Small intestine (tissue), 7 donors: ENCODE measurements around the gene MYO7A. TPM values are rescaled to one million over a fixed set of nuclear protein-coding genes. Genes with fewer than 3 reads are reported as not detected.

ENCODE experiments used
- DNase-seq, 2 donors: peaks; one replicate each; pipeline versions ENCODE4 v3.0.0 to v3.0.0-alpha.2; 2013
- FAIRE-seq: peaks from 2 replicates; lab custom pipeline; 2012; peaks lifted over from hg19 to GRCh38; lab: Jason Lieb, UNC
- H3K27ac ChIP-seq, 3 donors: one replicate each; pipeline ENCODE4 v1.5.1; 2013; ENCODE audit warnings: low read length in 2 of 3, mild to moderate bottlenecking in 2 of 3, control low read depth in 1 of 3, inconsistent platforms in 1 of 3, low read depth in 1 of 3, moderate library complexity in 1 of 3
- H3K27me3 ChIP-seq, 3 donors: one replicate each; pipeline ENCODE4 v1.6.1; 2013; ENCODE audit warnings: low read length in 3 of 3, inconsistent platforms in 1 of 3; ENCODE audit not compliant: control insufficient read depth in 3 of 3, insufficient read depth in 3 of 3
- H3K36me3 ChIP-seq, 3 donors: one replicate each; pipeline ENCODE4 v1.6.1; 2013; ENCODE audit warnings: low read length in 3 of 3, inconsistent platforms in 1 of 3, low read depth in 1 of 3, mild to moderate bottlenecking in 1 of 3, moderate library complexity in 1 of 3; ENCODE audit not compliant: control insufficient read depth in 3 of 3, insufficient read depth in 2 of 3
- H3K4me1 ChIP-seq, 3 donors: one replicate each; pipeline ENCODE4 v1.6.1; 2013; ENCODE audit warnings: low read length in 2 of 3, inconsistent platforms in 1 of 3, low read depth in 1 of 3, mild to moderate bottlenecking in 1 of 3, moderate library complexity in 1 of 3; ENCODE audit not compliant: control insufficient read depth in 3 of 3, insufficient read depth in 2 of 3
- H3K4me3 ChIP-seq, 3 donors: one replicate each; pipeline ENCODE4 v1.5.1; 2013; ENCODE audit warnings: low read length in 3 of 3, control low read depth in 1 of 3, inconsistent platforms in 1 of 3, low read depth in 1 of 3, mild to moderate bottlenecking in 1 of 3, moderate library complexity in 1 of 3
- H3K9me3 ChIP-seq, 2 donors: one replicate each; pipeline ENCODE4 v1.6.1; 2013; ENCODE audit warnings: low read depth in 1 of 2, low read length in 1 of 2; ENCODE audit not compliant: control insufficient read depth in 2 of 2, insufficient read depth in 1 of 2
- WGBS, 3 donors: extraction: QIAGEN DNeasy Blood & Tissue Kit; methylation state at CpG; one replicate each; pipeline ENCODE4 v1.1.7; 2013; 5-methylcytosine and 5-hydroxymethylcytosine counted together
- polyA plus RNA-seq, 4 donors: library from polyadenylated mRNA; stranded (reverse) in 3 of 4; unstranded in 1 of 4; fragments of 200-250 nt in 3 of 4; fragments of 120-200 nt in 1 of 4; gene quantifications; one replicate each; pipeline versions ENCODE4 v1.2.1 to v1.2.3, GENCODE V29; 2013
- donor health status: healthy with polysubstance abuse.
- donor health status: control.
- donor health status: control.
- donor health status: Bipolar disorder and iron deficiency.
- donor health status: healthy.

MYO7A gene
- polyA plus RNA-seq, 4 donors = 1.4 to 74.2 (median 2.2) TPM

DNA sequence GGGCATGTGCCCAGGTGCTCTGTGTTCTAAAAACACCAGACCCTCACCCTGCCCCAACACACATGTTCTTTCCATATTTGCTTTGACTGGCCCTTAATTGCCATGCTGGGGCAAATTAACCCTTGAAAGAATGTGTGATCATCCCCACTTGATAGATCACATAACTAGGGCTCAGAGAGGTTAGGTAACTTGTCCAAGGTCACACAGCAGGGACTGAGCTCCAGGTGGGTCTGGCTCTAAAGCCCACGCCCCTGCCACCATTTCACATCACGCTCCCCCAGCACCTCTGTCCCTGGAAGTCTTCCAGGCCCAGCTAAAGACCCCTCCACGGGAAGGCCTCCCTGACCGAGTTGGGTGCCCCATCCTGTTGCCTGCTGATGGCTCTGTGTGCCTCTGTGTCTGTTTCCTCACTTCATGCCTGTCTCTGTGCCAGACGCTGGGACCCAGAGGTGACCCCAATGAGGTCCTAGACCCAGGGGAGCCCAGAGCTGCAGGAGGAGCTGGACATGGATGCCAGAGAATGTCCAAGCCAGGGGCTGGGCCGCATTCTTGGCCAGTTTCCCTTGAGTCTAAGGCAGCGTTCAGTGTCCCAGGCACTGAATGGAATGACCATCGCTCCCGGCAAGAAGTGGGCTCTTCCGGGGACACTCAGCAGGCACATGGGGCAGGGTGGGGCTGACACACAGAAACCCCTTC, 79.7 kb downstream of the MYO7A start:
- Histone ChIP-seq H3K36me3 (peaks cover 0 to 95% (median 0%) of the 10 kb centered on the region in 3 donors), H3K27ac (no peak overlapping the region), H3K4me3 (no peak overlapping the region), H3K9me3 (no peaks in the 10 kb centered on the region), H3K4me1 (no peaks in the 10 kb centered on the region), H3K27me3 (no peaks in the 10 kb centered on the region)
- DNase-seq = no peak
- WGBS, 3 donors = 73 to 91% (median 86%) methylated on average over 10 of the region's 10 CpGs
- FAIRE-seq = no peak

DNA sequence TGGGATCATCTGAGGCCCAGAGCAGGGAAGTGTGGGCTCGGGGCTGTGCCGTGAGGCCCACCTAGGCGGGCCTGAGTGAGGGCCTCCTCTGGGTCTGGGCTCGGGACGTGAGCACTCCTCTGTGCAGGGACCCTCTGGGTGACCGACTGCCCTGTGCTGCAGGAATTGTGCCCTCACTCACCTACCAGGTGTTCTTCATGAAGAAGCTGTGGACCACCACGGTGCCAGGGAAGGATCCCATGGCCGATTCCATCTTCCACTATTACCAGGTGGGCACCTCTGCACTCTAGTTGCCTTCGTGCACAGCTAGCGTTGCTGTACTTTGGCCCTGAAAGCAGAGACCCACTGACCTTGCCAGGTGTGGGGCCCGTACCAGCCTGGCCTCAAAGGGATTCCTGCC, 80.5 kb downstream of the MYO7A start:
- DNase-seq (no peak), FAIRE-seq (no peak)
- Histone ChIP-seq H3K27me3 (no peaks in the 10 kb centered on the region), H3K4me1 (no peaks in the 10 kb centered on the region), H3K36me3 (peaks cover 0 to 95% (median 0%) of the 10 kb centered on the region in 3 donors), H3K4me3 (no peak overlapping the region), H3K27ac (no peak overlapping the region), H3K9me3 (no peaks in the 10 kb centered on the region)
- WGBS, 3 donors = 69 to 87% (median 82%) methylated on average over 11 of the region's 11 CpGs

DNA sequence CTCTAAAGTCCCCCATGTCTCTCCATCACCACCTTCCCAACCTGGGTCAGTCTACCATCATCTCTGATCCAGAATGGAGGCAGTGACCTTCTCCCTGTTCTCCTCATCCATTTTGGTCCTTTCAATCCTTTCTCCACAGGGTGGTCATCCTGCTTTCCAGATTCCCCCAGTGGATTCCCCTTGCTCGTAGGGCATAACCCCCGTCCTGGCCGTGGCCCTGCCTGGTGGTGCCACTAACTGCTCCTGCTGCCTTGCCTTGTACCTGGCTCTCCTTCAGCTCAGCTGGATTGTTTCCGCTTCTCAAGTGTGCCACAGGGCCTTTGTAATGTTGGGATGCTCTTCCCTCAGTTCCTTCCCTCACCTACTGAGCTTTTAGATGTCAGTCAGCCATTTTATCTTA, 81.6 kb downstream of the MYO7A start:
- no peaks in the 10 kb centered on the region for H3K4me1 ChIP-seq
- H3K9me3 ChIP-seq = no peaks in the 10 kb centered on the region
- H3K36me3 ChIP-seq = peaks cover 0 to 95% (median 0%) of the 10 kb centered on the region in 3 donors
- no peak for FAIRE-seq
- no peak for DNase-seq
- 79 to 94% (median 84%) methylated on average over 4 of the region's 4 CpGs for WGBS, 3 donors
- no peaks in the 10 kb centered on the region for H3K27me3 ChIP-seq
- H3K4me3 ChIP-seq = no peak overlapping the region
- H3K27ac ChIP-seq = no peak overlapping the region

DNA sequence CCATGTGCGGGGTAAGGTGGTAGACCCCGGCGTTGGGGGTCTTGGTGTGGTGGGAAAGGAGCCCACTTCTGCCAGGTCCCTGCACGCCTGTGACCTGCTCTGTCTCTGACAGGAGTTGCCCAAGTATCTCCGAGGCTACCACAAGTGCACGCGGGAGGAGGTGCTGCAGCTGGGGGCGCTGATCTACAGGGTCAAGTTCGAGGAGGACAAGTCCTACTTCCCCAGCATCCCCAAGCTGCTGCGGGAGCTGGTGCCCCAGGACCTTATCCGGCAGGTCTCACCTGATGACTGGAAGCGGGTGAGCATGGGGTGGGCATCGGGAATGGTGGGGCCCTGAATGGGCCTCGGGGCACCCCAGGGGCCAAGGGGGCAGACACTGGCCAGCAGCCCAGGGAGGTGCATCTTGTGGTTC, 83.0 kb downstream of the MYO7A start:
- no peak overlapping the region for H3K27ac ChIP-seq
- FAIRE-seq = no peak
- H3K36me3 ChIP-seq = peaks cover 0 to 95% (median 0%) of the 10 kb centered on the region in 3 donors
- DNase-seq = no peak
- no peaks in the 10 kb centered on the region for H3K9me3 ChIP-seq
- no peaks in the 10 kb centered on the region for H3K27me3 ChIP-seq
- 92 to 94% (median 93%) methylated on average over 13 to 14 of the region's 14 CpGs for WGBS, 3 donors
- H3K4me3 ChIP-seq = no peak overlapping the region
- no peaks in the 10 kb centered on the region for H3K4me1 ChIP-seq

DNA sequence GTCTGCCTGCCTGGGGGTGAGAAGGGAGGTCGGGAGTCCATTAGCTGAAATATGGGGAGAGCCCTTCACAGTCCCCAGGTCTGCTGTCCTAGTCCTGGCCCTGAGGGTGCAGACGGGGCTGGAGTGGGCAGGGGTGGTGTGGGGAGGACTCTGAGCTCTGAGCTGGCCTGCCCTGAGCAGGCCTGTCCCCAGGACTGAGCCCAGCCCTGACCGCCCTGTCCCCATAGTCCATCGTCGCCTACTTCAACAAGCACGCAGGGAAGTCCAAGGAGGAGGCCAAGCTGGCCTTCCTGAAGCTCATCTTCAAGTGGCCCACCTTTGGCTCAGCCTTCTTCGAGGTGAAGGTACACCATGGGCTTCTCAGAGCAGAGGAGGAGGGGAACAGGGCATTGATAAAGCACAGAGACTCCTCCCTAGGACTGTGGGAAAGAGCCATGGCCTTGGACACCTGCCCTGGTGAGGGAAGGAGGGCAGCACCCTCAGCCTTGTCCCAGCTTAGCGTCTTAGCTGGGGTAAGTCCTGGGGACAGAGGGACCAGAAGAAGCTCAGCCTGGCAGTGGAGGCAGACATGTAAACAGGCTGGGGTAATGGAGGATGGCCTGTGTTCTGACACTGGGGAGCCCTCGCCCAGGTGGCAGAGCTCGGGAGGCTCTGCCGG, 83.7 kb downstream of the MYO7A start:
- H3K4me1 ChIP-seq = no peaks in the 10 kb centered on the region
- no peak overlapping the region for H3K4me3 ChIP-seq
- WGBS, 3 donors = 87 to 89% (median 88%) methylated on average over 11 of the region's 11 CpGs
- no peak for DNase-seq
- no peak for FAIRE-seq
- no peak overlapping the region for H3K27ac ChIP-seq
- no peaks in the 10 kb centered on the region for H3K9me3 ChIP-seq
- H3K27me3 ChIP-seq = no peaks in the 10 kb centered on the region
- H3K36me3 ChIP-seq = peaks cover 0 to 94% (median 0%) of the 10 kb centered on the region in 3 donors

DNA sequence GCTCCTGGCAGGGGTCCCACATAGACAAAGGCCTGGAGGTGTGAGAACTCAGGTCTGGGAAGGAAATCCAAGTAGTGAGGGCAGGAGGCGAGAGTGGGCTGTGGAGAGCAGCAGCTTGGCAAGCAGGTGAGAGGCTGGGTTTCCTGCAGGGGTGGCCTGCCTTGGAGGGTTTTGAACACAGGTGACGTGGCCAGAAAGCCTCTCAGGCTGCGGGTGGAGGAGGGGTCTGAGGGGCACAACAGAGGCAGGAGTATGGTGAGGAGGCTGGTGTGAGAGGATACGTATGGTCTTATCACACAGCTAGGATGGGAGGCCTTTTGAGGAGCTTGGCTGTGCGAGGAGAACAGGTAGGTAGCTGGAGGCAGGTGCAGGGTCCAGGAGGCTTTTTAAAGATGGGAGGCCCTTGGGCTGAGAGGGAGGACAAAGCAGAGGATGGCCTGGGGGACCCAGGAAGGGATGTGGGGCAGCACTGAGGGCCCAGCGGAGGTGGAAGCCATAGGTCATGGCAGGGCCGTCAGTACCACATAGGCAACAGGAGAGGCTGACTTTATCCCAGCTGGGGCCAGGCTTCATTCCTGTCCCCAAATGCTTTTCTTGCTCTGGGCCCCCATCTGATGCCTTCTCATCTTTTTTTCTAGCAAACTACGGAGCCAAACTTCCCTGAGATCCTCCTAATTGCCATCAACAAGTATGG, 84.4 kb downstream of the MYO7A start:
- peaks cover 0 to 93% (median 0%) of the 10 kb centered on the region in 3 donors for H3K36me3 ChIP-seq
- 91 to 93% (median 93%) methylated on average over 8 of the region's 8 CpGs for WGBS, 3 donors
- H3K9me3 ChIP-seq = no peaks in the 10 kb centered on the region
- no peaks in the 10 kb centered on the region for H3K27me3 ChIP-seq
- no peak overlapping the region for H3K27ac ChIP-seq
- FAIRE-seq = no peak
- no peaks in the 10 kb centered on the region for H3K4me1 ChIP-seq
- DNase-seq = no peak
- no peak overlapping the region for H3K4me3 ChIP-seq

DNA sequence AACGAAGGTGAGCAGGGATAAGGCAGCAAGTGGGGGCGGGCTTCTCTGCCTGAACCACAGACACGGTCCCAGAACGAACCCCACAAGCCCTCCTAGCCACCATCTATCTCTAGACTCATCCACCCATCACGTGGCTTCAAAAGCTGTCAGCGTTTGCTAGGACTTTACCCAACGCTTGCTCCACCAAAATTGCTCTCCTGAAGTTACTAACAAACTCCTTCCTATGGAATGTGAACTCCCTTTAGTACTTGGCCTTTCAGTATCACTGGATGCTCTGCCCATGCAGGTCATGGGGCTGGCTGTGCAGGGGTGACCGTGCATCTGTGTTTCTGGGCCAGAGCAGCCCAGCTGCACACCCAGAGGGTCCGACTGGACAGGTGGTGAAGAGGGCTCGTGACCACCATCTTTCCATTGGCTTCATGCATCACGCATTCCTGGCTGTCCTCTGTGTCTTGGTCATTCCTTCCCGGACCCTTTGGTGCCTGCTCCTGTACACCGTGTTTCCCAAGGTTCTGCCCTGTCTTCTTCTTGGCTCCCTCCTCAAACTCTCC, 85.1 kb downstream of the MYO7A start:
- Histone ChIP-seq H3K4me1 (no peaks in the 10 kb centered on the region), H3K27me3 (no peaks in the 10 kb centered on the region), H3K4me3 (no peak overlapping the region), H3K9me3 (no peaks in the 10 kb centered on the region), H3K27ac (no peak overlapping the region), H3K36me3 (peaks cover 0 to 86% (median 0%) of the 10 kb centered on the region in 3 donors)
- FAIRE-seq = no peak
- no peak for DNase-seq
- 85 to 90% (median 89%) methylated on average over 13 of the region's 13 CpGs for WGBS, 3 donors
